ENCODE measurements around the gene SPAG16.
A peak's percentile ranks its signal among the peaks of the same experiment; 100 is the strongest.

The SPAG16 gene

GRCh38 chr2:214358506-214358905 is 1074.2 kb downstream of the SPAG16 start:
- DNase-seq (ENCODE audit: low read depth in 3 of 3, low spot score in 1 of 3) = no peak

DNA sequence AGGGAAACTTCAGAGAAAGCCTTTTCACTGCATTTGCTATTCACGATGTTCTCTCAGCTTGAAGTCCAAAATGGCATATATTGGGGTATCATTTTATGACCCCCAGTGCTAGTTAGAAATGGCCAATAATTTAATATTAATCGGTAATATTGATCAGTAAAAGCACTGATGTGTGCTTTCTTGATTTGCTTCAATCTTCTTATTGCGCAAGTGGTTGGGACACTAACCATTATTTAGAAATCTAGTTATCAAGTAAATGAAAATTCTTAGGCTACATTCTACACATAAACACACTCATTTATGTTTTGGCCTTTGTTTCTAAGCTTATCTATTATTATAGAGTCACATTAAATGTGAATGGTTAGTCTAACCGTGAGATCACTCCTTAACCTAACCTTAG is 1076.9 kb downstream of the SPAG16 start:
- no peak for DNase-seq (ENCODE audit: low read depth in 3 of 3, low spot score in 1 of 3)

GRCh38 chr2:214365549-214365948 is 1081.3 kb downstream of the SPAG16 start:
- DNase-seq (ENCODE audit: low read depth in 3 of 3, low spot score in 1 of 3) = no peak

GRCh38 chr2:214367171-214367570 is 1082.9 kb downstream of the SPAG16 start:
- DNase-seq (ENCODE audit: low read depth in 3 of 3, low spot score in 1 of 3) = no peak

DNA sequence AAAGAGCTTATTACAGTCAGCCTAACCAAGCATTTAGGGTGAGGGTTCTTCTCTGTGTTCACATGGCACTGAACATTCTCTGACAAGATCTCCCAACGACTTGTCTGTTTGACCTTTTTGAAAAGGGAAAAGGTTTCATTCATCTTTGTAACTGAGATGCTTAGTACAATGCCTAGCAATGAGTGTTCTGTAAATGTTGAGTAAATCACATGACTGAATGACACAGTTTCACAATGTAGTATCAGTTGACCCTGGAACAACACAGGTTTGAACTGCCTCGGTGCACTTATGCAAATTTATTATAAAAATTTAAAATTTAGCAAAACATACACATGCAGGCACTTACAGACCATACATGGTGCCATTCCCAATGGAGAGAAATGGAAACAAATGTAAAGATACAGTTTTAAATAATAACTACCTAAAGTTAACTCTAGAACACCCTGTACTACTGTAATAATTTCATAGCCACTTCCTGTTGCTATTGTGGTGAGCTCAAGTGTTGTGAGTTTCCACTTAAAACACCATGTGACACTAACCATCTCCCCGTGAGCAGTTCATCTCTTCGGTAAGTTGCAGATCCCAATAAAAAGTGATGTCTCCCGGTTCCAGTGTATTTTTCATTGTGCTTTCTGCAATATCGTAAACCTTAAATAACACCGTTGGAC is 1092.5 kb downstream of the SPAG16 start:
- no peak for DNase-seq (ENCODE audit: low read depth in 3 of 3, low spot score in 1 of 3)

GRCh38 chr2:214377286-214377624 is 1093.0 kb downstream of the SPAG16 start:
- no peak for DNase-seq (ENCODE audit: low read depth in 3 of 3, low spot score in 1 of 3)

DNA sequence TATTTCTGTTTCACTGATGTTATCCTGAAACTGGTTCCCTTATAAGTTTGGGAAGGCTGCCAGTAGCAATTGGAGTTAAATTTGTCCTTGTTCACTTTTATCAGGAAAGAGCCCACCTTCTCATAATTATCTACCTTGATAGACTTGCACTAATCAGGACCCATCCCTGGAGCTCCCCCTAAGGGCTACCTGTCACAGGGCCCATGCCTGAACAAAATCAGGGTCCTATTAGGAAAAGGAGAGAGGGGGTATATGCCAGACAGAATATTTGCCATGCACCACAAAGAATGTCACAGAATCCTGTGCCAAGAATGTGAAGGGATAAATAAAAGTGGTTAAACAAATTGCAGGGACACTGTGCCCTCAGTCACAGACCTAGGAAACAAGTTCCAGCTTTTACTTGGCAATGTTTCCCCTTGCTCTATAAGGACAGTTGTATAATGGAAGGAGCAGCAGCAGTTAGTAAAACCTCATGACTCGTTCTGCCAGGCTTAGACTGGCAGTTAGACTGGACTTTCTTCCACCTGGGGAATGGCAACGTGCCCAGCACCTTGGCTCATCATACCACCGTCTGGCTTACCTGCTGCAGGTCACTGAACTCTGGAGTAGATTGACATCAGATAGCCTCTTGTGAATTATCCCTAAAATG is 1094.3 kb downstream of the SPAG16 start:
- no peak for DNase-seq (ENCODE audit: low read depth in 3 of 3, low spot score in 1 of 3)

- no peak for DNase-seq (ENCODE audit: low read depth in 3 of 3, low spot score in 1 of 3)
Observed at GRCh38 chr2:214379227-214379626, 1095.0 kb downstream of the SPAG16 start.

DNA sequence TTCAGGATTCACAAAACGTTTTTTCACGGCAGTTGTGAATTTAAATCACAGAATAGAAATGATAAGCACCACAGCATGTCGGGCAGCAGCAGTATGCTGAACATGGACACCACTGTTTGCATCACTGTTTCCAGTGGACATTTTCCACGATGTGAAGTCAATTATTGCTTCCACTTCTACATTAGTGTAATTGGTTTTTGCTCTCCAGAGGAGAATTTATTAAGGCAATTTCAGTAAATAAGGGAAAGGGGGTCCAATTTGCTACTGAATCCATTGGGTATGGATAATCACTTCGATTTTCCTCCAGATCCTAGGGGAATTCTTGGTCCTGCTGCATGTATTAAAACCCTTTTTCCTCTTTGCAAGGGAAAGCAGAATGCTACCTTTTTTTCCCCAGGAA is 1096.4 kb downstream of the SPAG16 start:
- DNase-seq (ENCODE audit: low read depth in 3 of 3, low spot score in 1 of 3) = no peak

DNA sequence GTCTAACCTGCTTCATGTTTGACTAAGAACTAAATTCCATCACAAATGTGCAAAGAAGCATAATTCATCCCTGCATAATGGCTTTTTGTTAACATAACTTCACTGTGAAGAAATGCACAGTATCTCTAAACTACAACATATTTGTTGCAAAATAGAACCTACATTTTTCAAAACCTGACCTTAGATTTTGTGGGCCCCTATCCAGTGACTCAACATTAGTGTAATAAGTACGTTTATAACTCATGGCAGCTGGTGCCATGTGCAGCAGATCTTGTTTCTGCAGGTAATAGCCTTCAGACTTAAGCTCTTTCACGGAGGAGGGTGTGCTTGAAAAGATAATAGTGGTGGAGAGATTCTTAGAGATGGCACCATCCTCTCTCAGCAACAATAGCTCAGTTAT is 1098.0 kb downstream of the SPAG16 start:
- no peak for DNase-seq (ENCODE audit: low read depth in 3 of 3, low spot score in 1 of 3)

DNA sequence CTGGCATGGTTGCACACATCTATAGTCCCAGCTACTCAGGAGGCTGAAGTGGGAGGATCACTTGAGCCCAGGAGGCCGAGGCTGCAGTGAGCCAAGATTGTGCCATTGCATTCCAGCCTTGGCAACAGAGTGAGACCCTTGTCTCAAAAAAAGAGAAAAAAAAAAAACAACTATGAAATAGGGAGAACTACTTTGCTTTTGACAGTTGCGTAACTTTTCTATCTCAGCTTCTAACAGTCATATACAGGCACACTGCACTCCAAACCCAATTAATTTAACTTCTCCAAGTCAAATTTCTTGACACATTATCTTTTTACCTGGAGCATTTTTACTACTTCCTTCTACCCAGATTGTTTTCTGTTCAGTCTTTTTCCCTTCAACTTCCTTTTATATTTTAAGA is 1102.5 kb downstream of the SPAG16 start:
- DNase-seq (ENCODE audit: low read depth in 3 of 3, low spot score in 1 of 3) = no peak

DNA sequence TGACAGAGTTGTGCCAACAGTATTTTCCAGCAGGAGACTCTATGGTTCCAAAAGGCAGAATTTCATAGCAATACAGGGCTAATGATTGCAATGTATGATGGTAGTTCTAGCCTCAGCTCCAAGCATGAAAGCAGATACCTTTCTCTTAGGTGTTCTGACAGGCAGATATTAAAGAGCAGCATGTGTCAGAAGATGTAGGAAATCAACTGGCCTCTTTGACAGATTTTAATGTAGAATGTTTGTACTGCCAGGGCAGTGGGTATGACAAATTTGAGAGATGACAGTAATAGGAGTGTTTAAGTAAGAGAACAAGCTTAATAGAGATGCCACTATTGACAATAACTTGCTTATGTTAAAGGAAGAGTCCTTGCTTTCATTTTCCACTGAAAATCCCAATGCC is 1105.1 kb downstream of the SPAG16 start:
- no peak for DNase-seq (ENCODE audit: low read depth in 3 of 3, low spot score in 1 of 3)

GRCh38 chr2:214393796-214394195 is 1109.5 kb downstream of the SPAG16 start:
- no peak for DNase-seq (ENCODE audit: low read depth in 3 of 3, low spot score in 1 of 3)

GRCh38 chr2:214395040-214395439 is 1110.8 kb downstream of the SPAG16 start:
- DNase-seq (ENCODE audit: low read depth in 3 of 3, low spot score in 1 of 3) = no peak

GRCh38 chr2:214401580-214401979 is 1117.3 kb downstream of the SPAG16 start:
- no peak for DNase-seq (ENCODE audit: low read depth in 3 of 3, low spot score in 1 of 3)

DNA sequence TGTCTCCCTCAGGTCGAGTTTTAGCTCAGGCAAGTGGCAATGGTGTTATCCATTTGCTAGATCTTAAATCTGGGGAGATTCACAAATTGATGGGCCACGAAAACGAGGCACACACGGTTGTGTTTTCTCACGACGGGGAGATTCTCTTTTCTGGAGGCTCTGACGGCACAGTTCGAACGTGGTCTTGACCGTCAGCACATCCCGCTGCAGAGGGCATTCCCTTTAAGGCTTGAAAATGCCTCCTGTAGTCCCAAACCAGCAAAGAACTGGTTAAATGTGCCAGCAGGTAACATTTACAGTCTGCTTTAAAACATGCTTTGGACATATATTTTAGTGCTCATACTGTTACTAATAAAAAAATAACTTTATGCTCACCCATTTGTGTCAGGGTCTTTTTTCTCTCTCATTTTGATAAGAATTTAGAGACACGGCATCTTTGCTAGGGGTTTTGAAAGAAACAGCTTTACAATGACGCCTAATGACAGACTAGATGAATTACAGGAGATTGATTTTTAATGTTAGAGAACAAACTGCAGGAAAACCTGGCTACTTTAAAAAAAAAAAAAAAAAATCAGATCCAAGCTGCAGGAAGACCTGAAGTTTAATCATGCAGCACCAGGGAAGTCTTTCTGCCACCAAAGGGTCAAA is 1126.0 kb downstream of the SPAG16 start:
- no peak for DNase-seq (ENCODE audit: low read depth in 3 of 3, low spot score in 1 of 3)

DNA sequence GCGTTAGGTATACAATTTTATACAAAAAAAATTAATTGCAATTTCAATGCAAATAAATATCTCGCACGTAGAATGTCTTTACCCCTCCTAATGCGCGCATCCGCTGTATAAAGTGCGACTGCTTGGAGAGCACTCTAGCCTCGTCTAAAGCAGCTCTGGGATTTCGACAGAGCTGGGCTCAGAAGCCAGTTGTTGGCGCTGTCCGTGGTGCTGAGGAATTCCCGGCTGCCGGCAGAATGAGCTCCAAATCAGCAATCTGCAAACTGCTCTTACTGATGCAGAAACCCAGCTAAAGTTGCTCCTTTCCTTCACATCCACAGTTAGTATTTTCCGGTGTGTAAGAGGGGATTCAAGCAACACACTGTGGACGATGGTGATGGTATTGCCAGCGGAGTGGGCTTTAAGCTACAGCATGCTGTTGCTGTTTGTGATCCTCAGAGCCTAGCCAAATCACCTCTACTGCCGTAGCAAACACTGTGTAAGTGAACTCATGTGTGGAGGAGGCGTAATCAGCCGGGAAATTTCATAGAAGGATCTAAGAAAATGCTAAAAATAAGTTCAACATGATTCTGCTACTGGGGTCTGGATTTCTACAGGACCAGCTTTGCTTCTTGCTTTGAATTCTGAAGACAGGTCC is 1126.8 kb downstream of the SPAG16 start, which contains the start of gene VWC2L:
TSS of gene VWC2L (plus strand) at position 137 of the 637 bp plus-strand sequence. CDS start 3,140 bp downstream, outside the sequence.
- DNase-seq (ENCODE audit: low read depth in 3 of 3, low spot score in 1 of 3) = peak in 1 of 3 donors; percentile 2

DNA sequence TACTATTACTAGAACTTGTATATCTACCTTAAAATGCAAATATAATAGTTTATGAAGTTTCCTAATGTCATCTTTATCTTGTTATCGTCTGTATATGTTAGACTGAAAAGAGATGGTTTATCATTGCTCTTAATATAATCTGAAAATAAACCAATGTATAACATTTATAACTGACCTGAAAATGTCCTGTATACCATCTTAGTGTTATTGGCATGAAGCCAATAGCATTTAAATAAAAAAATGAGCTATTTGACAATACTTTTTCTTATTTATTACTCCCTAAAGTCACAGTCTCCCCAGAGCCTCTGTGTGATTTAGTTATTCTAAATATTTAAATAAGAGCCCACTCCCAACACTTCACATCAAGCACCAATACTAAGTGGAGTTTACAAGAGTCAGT is 1128.4 kb downstream of the SPAG16 start:
- no peak for DNase-seq (ENCODE audit: low read depth in 3 of 3, low spot score in 1 of 3)

- no peak for DNase-seq (ENCODE audit: low read depth in 3 of 3, low spot score in 1 of 3)
Observed at GRCh38 chr2:214436470-214436869, 1152.2 kb downstream of the SPAG16 start.

- no peak for DNase-seq (ENCODE audit: low read depth in 3 of 3, low spot score in 1 of 3)
Observed at GRCh38 chr2:214450118-214450894, 1166.0 kb downstream of the SPAG16 start.
